GM12891 (cell line): Measurements from ENCODE around the gene INTS4.

ENCODE experiments used
- POLR2A ChIP-seq: IDR thresholded peaks from 2 replicates; pipeline ENCODE4 v1.6.1; 2011; ENCODE audit warnings: low read depth, low read length, control low read depth
- POLR2AphosphoS5 ChIP-seq: IDR thresholded peaks from 2 replicates; pipeline ENCODE4 v1.6.1; 2011; ENCODE audit warnings: low read depth, low read length, control low read depth

- TF ChIP-seq POLR2A, result no peak
- no peak for TF ChIP-seq POLR2AphosphoS5
These were observed 37.2 kb upstream of the INTS4 start for GRCh38 chr11:78031629-78032028.
